CD8-positive, alpha-beta memory T cell (primary cell): Measurements from ENCODE around the gene E4F1. TPM values are rescaled to one million over a fixed set of nuclear protein-coding genes. Genes with fewer than 3 reads are reported as not detected.

ENCODE experiments used
- CTCF ChIA-PET: fragments of 350-600 bp; sonication (Branson Sonifier 250); formaldehyde crosslinking; loops from one replicate; lab custom pipeline; 2021; ENCODE audit warnings: antibody characterized with exemption; lab: Charles Lee
- POLR2A ChIA-PET: fragments of 350-600 bp; sonication (Branson Sonifier 250); formaldehyde crosslinking; loops from one replicate; lab custom pipeline; 2021; ENCODE audit warnings: antibody characterized with exemption; lab: Charles Lee
- DNase-seq, 5 donors: peaks; one replicate each; pipeline versions ENCODE4 v3.0.0 to v3.0.0-alpha.2; 2020 to 2022; ENCODE audit warnings: mixed read lengths in 1 of 5
- H3K27ac ChIP-seq: one replicate; pipeline ENCODE4 v1.7.0; 2013; ENCODE audit warnings: low read depth, mild to moderate bottlenecking, low read length, moderate library complexity
- H3K27me3 ChIP-seq: 2 replicates; pipeline ENCODE4 v1.7.0; 2013; ENCODE audit warnings: low read length, mild to moderate bottlenecking; ENCODE audit not compliant: insufficient read depth, poor library complexity, severe bottlenecking
- H3K36me3 ChIP-seq: 2 replicates; pipeline ENCODE4 v1.7.0; 2013; ENCODE audit warnings: mild to moderate bottlenecking, low read length, moderate library complexity; ENCODE audit not compliant: insufficient read depth
- H3K4me1 ChIP-seq: 2 replicates; pipeline ENCODE4 v1.7.0; 2013; ENCODE audit warnings: mild to moderate bottlenecking, low read length, moderate library complexity; ENCODE audit not compliant: insufficient read depth
- H3K4me3 ChIP-seq: 2 replicates; pipeline ENCODE4 v1.7.0; 2013; ENCODE audit warnings: mild to moderate bottlenecking, low read length
- H3K9me3 ChIP-seq: 2 replicates; pipeline ENCODE4 v1.7.0; 2013; ENCODE audit warnings: mild to moderate bottlenecking, low read length
- H3K27ac Mint-ChIP-seq, 8 donors: one replicate each; pipeline ENCODE4 v1.8.0; 2020 to 2021; ENCODE audit warnings: mixed read lengths in 8 of 8, mild to moderate bottlenecking in 6 of 8, inconsistent platforms in 3 of 8, moderate library complexity in 3 of 8
- H3K27me3 Mint-ChIP-seq, 2 donors: one replicate each; pipeline ENCODE4 v1.8.0; 2020 to 2021; ENCODE audit warnings: mixed read lengths in 2 of 2, mild to moderate bottlenecking in 1 of 2, moderate library complexity in 1 of 2
- H3K36me3 Mint-ChIP-seq, 3 donors: one replicate each; pipeline ENCODE4 v1.8.0; 2020 to 2021; ENCODE audit warnings: mixed read lengths in 3 of 3, inconsistent platforms in 1 of 3, mild to moderate bottlenecking in 1 of 3
- H3K4me1 Mint-ChIP-seq, 3 donors: one replicate each; pipeline ENCODE4 v1.8.0; 2020 to 2021; ENCODE audit warnings: mixed read lengths in 3 of 3, inconsistent platforms in 1 of 3, mild to moderate bottlenecking in 1 of 3
- H3K4me3 Mint-ChIP-seq, 7 donors: one replicate each; pipeline ENCODE4 v1.8.0; 2020 to 2021; ENCODE audit warnings: mixed read lengths in 7 of 7, mild to moderate bottlenecking in 6 of 7, moderate library complexity in 4 of 7, inconsistent platforms in 2 of 7
- H3K9me3 Mint-ChIP-seq, 5 donors: one replicate each; pipeline ENCODE4 v1.8.0; 2020 to 2022; ENCODE audit warnings: mixed read lengths in 5 of 5, mild to moderate bottlenecking in 3 of 5, moderate library complexity in 2 of 5, inconsistent platforms in 1 of 5
- polyA plus RNA-seq: library from polyadenylated mRNA; unstranded; fragments of 300-500 nt; fragmentation: Illumina TruSeq; gene quantifications from one replicate; pipeline ENCODE4 v1.2.3, GENCODE V29; 2021
- total RNA-seq, 2 experiments: library from RNA; stranded (reverse); gene quantifications; one replicate each; pipeline ENCODE4 v1.2.3, GENCODE V29; 2021

Gene E4F1
- total and polyA plus RNA-seq, 3 experiments from 2014 or later = 16.5 to 29.8 (median 28.9) TPM

- peaks cover 14 to 32% (median 21%) of the 10 kb centered on the region in 3 donors for H3K4me1 Mint-ChIP-seq
- H3K36me3 Mint-ChIP-seq = peaks cover 0 to 30% (median 4%) of the 10 kb centered on the region in 3 donors
- H3K27me3 Mint-ChIP-seq = no peaks in the 10 kb centered on the region
- Histone ChIP-seq H3K36me3 (peaks cover 3% of the 10 kb centered on the region), H3K27ac (peak overlapping the region; percentile 81), H3K4me1 (peaks cover 17% of the 10 kb centered on the region), H3K4me3 (peak overlapping the region; percentile 84), H3K27me3 (no peaks in the 10 kb centered on the region), H3K9me3 (no peaks in the 10 kb centered on the region)
- ChIA-PET CTCF (interaction anchor here (0.6 to 3.9 kb wide), 5 partner anchors 9 to 141 kb away, joined by 3 to 17 read pairs (median 4); partner anchors contain the start of genes ECI1 and PGP), POLR2A (interaction anchor here (0.7 to 2.5 kb wide), 4 partner anchors 9 to 241 kb away, joined by 3 to 20 read pairs (median 3); partner anchors contain the start of genes PGP and RPS2)
- H3K9me3 Mint-ChIP-seq = no peaks in the 10 kb centered on the region
- H3K4me3 Mint-ChIP-seq = peak overlapping the region; percentile 70 to 95 (median 82)
- peak overlapping the region; percentile 46 to 90 (median 78) for H3K27ac Mint-ChIP-seq
- DNase-seq = no peak
Observed at GRCh38 chr16:2205967-2206313, 17.5 kb upstream of the E4F1 start.

GRCh38 chr16:2206420-2206779 is 17.0 kb upstream of the E4F1 start:
- POLR2A ChIA-PET = interaction anchor here (0.6 to 2.5 kb wide), 4 partner anchors 8 to 876 kb away, joined by 3 to 20 read pairs (median 4); partner anchors contain the start of gene PGP
- peak overlapping the region; percentile 84 for H3K4me3 ChIP-seq
- H3K36me3 Mint-ChIP-seq = peaks cover 0 to 30% (median 4%) of the 10 kb centered on the region in 3 donors

GRCh38 chr16:2206780-2207433 is 16.5 kb upstream of the E4F1 start:
- no peaks in the 10 kb centered on the region for H3K9me3 Mint-ChIP-seq
- H3K27ac ChIP-seq = no peak overlapping the region
- H3K36me3 ChIP-seq = peaks cover 3% of the 10 kb centered on the region
- peaks cover 14 to 34% (median 21%) of the 10 kb centered on the region in 3 donors for H3K4me1 Mint-ChIP-seq
- no peaks in the 10 kb centered on the region for H3K27me3 Mint-ChIP-seq
- peaks cover 0 to 33% (median 4%) of the 10 kb centered on the region in 3 donors for H3K36me3 Mint-ChIP-seq
- H3K27me3 ChIP-seq = no peaks in the 10 kb centered on the region
- peak overlapping the region; percentile 32 to 95 (median 74) for H3K4me3 Mint-ChIP-seq
- POLR2A ChIA-PET = interaction anchor here (0.6 to 2.5 kb wide), 3 partner anchors 8 to 876 kb away, joined by 3 to 20 read pairs (median 5); partner anchors contain the start of gene PGP
- H3K9me3 ChIP-seq = no peaks in the 10 kb centered on the region
- CTCF ChIA-PET = interaction anchor here (1.1 to 3.9 kb wide), 2 partner anchors 13 to 52 kb away, joined by 5 to 17 read pairs; no protein-coding TSS in a partner anchor
- DNase-seq = no peak
- H3K4me3 ChIP-seq = no peak overlapping the region
- peak overlapping the region in 3 of 8 donors; percentile 21 to 90 (median 22) for H3K27ac Mint-ChIP-seq
- H3K4me1 ChIP-seq = peaks cover 17% of the 10 kb centered on the region

More at GRCh38 chr16:2206420-2206779, 17.0 kb upstream of the E4F1 start:
- H3K4me1 Mint-ChIP-seq = peaks cover 14 to 32% (median 21%) of the 10 kb centered on the region in 3 donors
- no peak for DNase-seq
- no peaks in the 10 kb centered on the region for H3K27me3 Mint-ChIP-seq
- Histone ChIP-seq H3K36me3 (peaks cover 3% of the 10 kb centered on the region), H3K4me1 (peaks cover 17% of the 10 kb centered on the region), H3K27ac (peak overlapping the region; percentile 81), H3K9me3 (no peaks in the 10 kb centered on the region), H3K27me3 (no peaks in the 10 kb centered on the region)
- CTCF ChIA-PET = interaction anchor here (0.6 to 3.9 kb wide), 4 partner anchors 12 to 140 kb away, joined by 4 to 17 read pairs (median 4); partner anchors contain the start of gene ECI1
- peak overlapping the region in 6 of 8 donors; percentile 22 to 90 (median 80) for H3K27ac Mint-ChIP-seq
- peak overlapping the region; percentile 70 to 95 (median 82) for H3K4me3 Mint-ChIP-seq
- no peaks in the 10 kb centered on the region for H3K9me3 Mint-ChIP-seq

GRCh38 chr16:2207872-2208271 is 15.5 kb upstream of the E4F1 start:
- DNase-seq = no peak
- peak overlapping the region in 3 of 8 donors; percentile 38 to 69 (median 61) for H3K27ac Mint-ChIP-seq
- POLR2A ChIA-PET = no interaction called here
- H3K4me1 Mint-ChIP-seq = peaks cover 19 to 42% (median 25%) of the 10 kb centered on the region in 3 donors
- Histone ChIP-seq H3K4me1 (peaks cover 22% of the 10 kb centered on the region), H3K9me3 (no peaks in the 10 kb centered on the region), H3K27me3 (no peaks in the 10 kb centered on the region), H3K4me3 (no peak overlapping the region), H3K36me3 (peaks cover 3% of the 10 kb centered on the region), H3K27ac (no peak overlapping the region)
- H3K9me3 Mint-ChIP-seq = no peaks in the 10 kb centered on the region
- H3K4me3 Mint-ChIP-seq = peak overlapping the region in 4 of 7 donors; percentile 46 to 89 (median 55)
- H3K27me3 Mint-ChIP-seq = no peaks in the 10 kb centered on the region
- peaks cover 0 to 40% (median 4%) of the 10 kb centered on the region in 3 donors for H3K36me3 Mint-ChIP-seq
- CTCF ChIA-PET = no interaction called here

GRCh38 chr16:2208308-2208707 is 15.1 kb upstream of the E4F1 start:
- DNase-seq = no peak
- Histone ChIP-seq H3K4me1 (peaks cover 27% of the 10 kb centered on the region), H3K27me3 (no peaks in the 10 kb centered on the region), H3K4me3 (no peak overlapping the region), H3K27ac (no peak overlapping the region), H3K36me3 (peaks cover 3% of the 10 kb centered on the region), H3K9me3 (no peaks in the 10 kb centered on the region)
- no peak overlapping the region for H3K4me3 Mint-ChIP-seq
- H3K36me3 Mint-ChIP-seq = peaks cover 0 to 43% (median 4%) of the 10 kb centered on the region in 3 donors
- H3K27me3 Mint-ChIP-seq = no peaks in the 10 kb centered on the region
- H3K9me3 Mint-ChIP-seq = no peaks in the 10 kb centered on the region
- ChIA-PET POLR2A (no interaction called here), CTCF (no interaction called here)
- peaks cover 24 to 46% (median 29%) of the 10 kb centered on the region in 3 donors for H3K4me1 Mint-ChIP-seq
- no peak overlapping the region for H3K27ac Mint-ChIP-seq

- Histone ChIP-seq H3K9me3 (no peaks in the 10 kb centered on the region), H3K27ac (no peak overlapping the region), H3K36me3 (peaks cover 3% of the 10 kb centered on the region), H3K4me1 (peaks cover 31% of the 10 kb centered on the region), H3K27me3 (no peaks in the 10 kb centered on the region), H3K4me3 (no peak overlapping the region)
- Mint-ChIP-seq H3K27me3 (no peaks in the 10 kb centered on the region), H3K4me1 (peaks cover 26 to 48% (median 34%) of the 10 kb centered on the region in 3 donors), H3K4me3 (no peak overlapping the region), H3K9me3 (no peaks in the 10 kb centered on the region), H3K27ac (no peak overlapping the region), H3K36me3 (peaks cover 0 to 46% (median 4%) of the 10 kb centered on the region in 3 donors)
- no peak for DNase-seq
- POLR2A ChIA-PET = no interaction called here
- CTCF ChIA-PET = no interaction called here
Observed at GRCh38 chr16:2208772-2209171, 14.6 kb upstream of the E4F1 start.

- H3K27ac Mint-ChIP-seq = no peak overlapping the region
- DNase-seq = no peak
- Histone ChIP-seq H3K4me1 (peaks cover 31% of the 10 kb centered on the region), H3K27me3 (no peaks in the 10 kb centered on the region), H3K27ac (no peak overlapping the region), H3K4me3 (no peak overlapping the region), H3K9me3 (no peaks in the 10 kb centered on the region), H3K36me3 (peaks cover 3% of the 10 kb centered on the region)
- peaks cover 24 to 47% (median 32%) of the 10 kb centered on the region in 3 donors for H3K4me1 Mint-ChIP-seq
- CTCF ChIA-PET = no interaction called here
- no peaks in the 10 kb centered on the region for H3K9me3 Mint-ChIP-seq
- peaks cover 0 to 46% (median 4%) of the 10 kb centered on the region in 3 donors for H3K36me3 Mint-ChIP-seq
- H3K27me3 Mint-ChIP-seq = no peaks in the 10 kb centered on the region
- POLR2A ChIA-PET = no interaction called here
- no peak overlapping the region for H3K4me3 Mint-ChIP-seq
Observed at GRCh38 chr16:2209258-2210008, 14.0 kb upstream of the E4F1 start.
